Uterus (tissue), 2 donors: ENCODE measurements around the gene CLDN16.

Experiments used
- POLR2A ChIP-seq, 2 donors: fragments of 450-650 bp; IDR thresholded peaks; one replicate each; pipeline ENCODE4 v1.6.1; 2016; ENCODE audit warnings: antibody characterized with exemption in 2 of 2, mild to moderate bottlenecking in 1 of 2, moderate library complexity in 1 of 2
- TF ChIP-seq, protein P1 (sequence below), 4 experiments: fragments of 200-600 bp in 2 of 4; fragments of 450-650 bp in 2 of 4; sonication (generic) in 2 of 4; IDR thresholded peaks; one replicate each; pipeline ENCODE4 v1.5.1; 2016 to 2019; ENCODE audit warnings: antibody characterized with exemption in 4 of 4, mild to moderate bottlenecking in 2 of 4, moderate library complexity in 1 of 4

GRCh38 chr3:190356246-190356645 is 31.7 kb upstream of the CLDN16 start:
- TF ChIP-seq, protein P1, sequence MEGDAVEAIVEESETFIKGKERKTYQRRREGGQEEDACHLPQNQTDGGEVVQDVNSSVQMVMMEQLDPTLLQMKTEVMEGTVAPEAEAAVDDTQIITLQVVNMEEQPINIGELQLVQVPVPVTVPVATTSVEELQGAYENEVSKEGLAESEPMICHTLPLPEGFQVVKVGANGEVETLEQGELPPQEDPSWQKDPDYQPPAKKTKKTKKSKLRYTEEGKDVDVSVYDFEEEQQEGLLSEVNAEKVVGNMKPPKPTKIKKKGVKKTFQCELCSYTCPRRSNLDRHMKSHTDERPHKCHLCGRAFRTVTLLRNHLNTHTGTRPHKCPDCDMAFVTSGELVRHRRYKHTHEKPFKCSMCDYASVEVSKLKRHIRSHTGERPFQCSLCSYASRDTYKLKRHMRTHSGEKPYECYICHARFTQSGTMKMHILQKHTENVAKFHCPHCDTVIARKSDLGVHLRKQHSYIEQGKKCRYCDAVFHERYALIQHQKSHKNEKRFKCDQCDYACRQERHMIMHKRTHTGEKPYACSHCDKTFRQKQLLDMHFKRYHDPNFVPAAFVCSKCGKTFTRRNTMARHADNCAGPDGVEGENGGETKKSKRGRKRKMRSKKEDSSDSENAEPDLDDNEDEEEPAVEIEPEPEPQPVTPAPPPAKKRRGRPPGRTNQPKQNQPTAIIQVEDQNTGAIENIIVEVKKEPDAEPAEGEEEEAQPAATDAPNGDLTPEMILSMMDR (IDR thresholded peaks at IDR 0.05): no peak
- TF ChIP-seq POLR2A (IDR thresholded peaks at IDR 0.05): no peak
